HCT116 (cell line): ENCODE results near the gene MKNK1. TPM values are rescaled to one million over a fixed set of nuclear protein-coding genes. Genes with fewer than 3 reads are reported as not detected.

Experiments
- ATAC-seq: fragments of 200-7000 bp; cut with Tn5 transposase; 2 replicates; pipeline ENCODE4 v1.9.1; 2020; ENCODE audit warnings: mild to moderate bottlenecking, moderate library complexity
- Bru-seq: library from RNA; stranded (reverse); fragments of 400-500 nt; gene quantifications from one replicate; lab custom pipeline; 2021; lab: Mats Ljungman, UMichigan
- BruChase-seq, 2 experiments: library from RNA; stranded (reverse); fragments of 400-500 nt; gene quantifications; one replicate each; lab custom pipeline; 2021; lab: Mats Ljungman, UMichigan
- BruUV-seq: library from RNA; stranded (reverse); fragments of 400-500 nt; replicated peaks from 2 replicates; lab custom pipeline; 2021; lab: Mats Ljungman, UMichigan
- CTCF ChIA-PET: fragments of 300-600 bp; sonication (Branson Sonifier 250); formaldehyde crosslinking; loops from one replicate; lab custom pipeline; 2021; ENCODE audit warnings: antibody characterized with exemption; lab: Charles Lee
- POLR2A ChIA-PET: fragments of 300-600, 350-600 bp; sonication (Branson Sonifier 250); formaldehyde crosslinking; loops from one replicate; lab custom pipeline; 2021; ENCODE audit warnings: antibody characterized with exemption; lab: Charles Lee
- RAD21 ChIA-PET, 2 experiments: fragments of 300-600 bp; sonication (Branson Sonifier 250); formaldehyde crosslinking; loops; one replicate each; lab custom pipeline; 2023; ENCODE audit warnings: low total read pairs in 2 of 2; ENCODE audit not compliant: uncharacterized antibody in 2 of 2, unreplicated experiment in 2 of 2, low non-redundant PET in 1 of 2; lab: Charles Lee
- DNase-seq: peaks from one replicate; pipeline ENCODE4 v3.0.0-alpha.2; 2010; ENCODE audit warnings: low read depth, low spot score
- H2AFZ ChIP-seq: fragments of 200-600 bp; shearing (Covaris generic), sonication (generic); 2 replicates; pipeline ENCODE4 v1.6.1; 2017; ENCODE audit warnings: low read depth, mixed run types, mixed read lengths, antibody characterized with exemption, low read length; ENCODE audit not compliant: poor library complexity, severe bottlenecking
- H3K27ac ChIP-seq: 2 replicates; pipeline ENCODE4 v1.5.1; 2012; ENCODE audit warnings: low read depth, low read length
- H3K27me3 ChIP-seq: fragments of 200-600 bp; sonication (generic); 2 replicates; pipeline ENCODE4 v1.6.1; 2016; ENCODE audit warnings: mixed run types, low read length, mixed read lengths; ENCODE audit not compliant: insufficient read depth
- H3K36me3 ChIP-seq, 2 experiments: fragments of 200-500 bp in 1 of 2; fragments of 200-600 bp in 1 of 2; sonication (Bioruptor generic) in 1 of 2; sonication (generic) in 1 of 2; 2 replicates each; pipeline versions ENCODE4 v1.5.1 to v1.6.1; 2014 to 2016; ENCODE audit warnings: low read length in 2 of 2, inconsistent platforms in 1 of 2, mixed read lengths in 1 of 2, mixed run types in 1 of 2; ENCODE audit not compliant: insufficient read depth in 2 of 2, control insufficient read depth in 1 of 2
- H3K4me1 ChIP-seq, 2 experiments: fragments of 200-600 bp in 1 of 2; sonication (generic) in 1 of 2; 2 replicates each; pipeline versions ENCODE4 v1.5.1 to v1.6.1; 2012 to 2017; ENCODE audit warnings: low read length in 2 of 2, inconsistent platforms in 1 of 2, mild to moderate bottlenecking in 1 of 2, mixed read lengths in 1 of 2, mixed run types in 1 of 2, moderate library complexity in 1 of 2; ENCODE audit not compliant: insufficient read depth in 2 of 2, control insufficient read depth in 1 of 2
- H3K4me2 ChIP-seq: fragments of 200-600 bp; sonication (generic); 2 replicates; pipeline ENCODE4 v1.6.1; 2017; ENCODE audit warnings: mixed run types, low read length, mixed read lengths
- H3K4me3 ChIP-seq, 2 experiments: fragments of 200-600 bp in 1 of 2; sonication (generic) in 1 of 2; replicated peaks in 1 of 2; 2 replicates each; pipeline ENCODE4 v1.5.1; 2011 to 2016; ENCODE audit warnings: low read length in 2 of 2, control low read depth in 1 of 2, low read depth in 1 of 2, mild to moderate bottlenecking in 1 of 2, mixed read lengths in 1 of 2, mixed run types in 1 of 2
- H3K79me2 ChIP-seq: fragments of 200-600 bp; sonication (generic); 2 replicates; pipeline ENCODE4 v1.6.1; 2017; ENCODE audit warnings: mild to moderate bottlenecking, mixed run types, low read length, moderate library complexity, mixed read lengths; ENCODE audit not compliant: insufficient read depth
- H3K9ac ChIP-seq: fragments of 200-600 bp; sonication (generic); 2 replicates; pipeline ENCODE4 v1.6.1; 2016; ENCODE audit warnings: low read length, mixed read lengths
- H3K9me2 ChIP-seq: fragments of 200-600 bp; sonication (generic), shearing (Covaris generic); 2 replicates; pipeline ENCODE4 v1.6.1; 2017; ENCODE audit warnings: mixed run types, mild to moderate bottlenecking, moderate library complexity; ENCODE audit not compliant: insufficient read depth
- H3K9me3 ChIP-seq, 2 experiments: fragments of 200-500 bp in 1 of 2; fragments of 200-600 bp in 1 of 2; sonication (Bioruptor generic) in 1 of 2; sonication (generic) in 1 of 2; 2 replicates each; pipeline ENCODE4 v1.6.1; 2014 to 2017; ENCODE audit warnings: low read length in 2 of 2, mixed read lengths in 2 of 2, inconsistent platforms in 1 of 2, low read depth in 1 of 2, mild to moderate bottlenecking in 1 of 2, mixed run types in 1 of 2, moderate library complexity in 1 of 2; ENCODE audit not compliant: control insufficient read depth in 1 of 2, insufficient read depth in 1 of 2
- H4K20me1 ChIP-seq: fragments of 200-600 bp; sonication (generic), shearing (Covaris generic); 2 replicates; pipeline ENCODE4 v1.6.1; 2017; ENCODE audit warnings: mixed run types, mild to moderate bottlenecking, moderate library complexity; ENCODE audit not compliant: insufficient read depth
- ATF3 ChIP-seq: IDR thresholded peaks from 2 replicates; pipeline ENCODE4 v1.6.1; 2012
- CBX3 ChIP-seq: IDR thresholded peaks from 2 replicates; pipeline ENCODE4 v1.6.1; 2012; ENCODE audit warnings: low read depth
- EGR1 ChIP-seq: IDR thresholded peaks from 2 replicates; pipeline ENCODE4 v1.6.1; 2012; ENCODE audit warnings: low read depth
- ELF1 ChIP-seq: IDR thresholded peaks from 2 replicates; pipeline ENCODE4 v1.6.1; 2012; ENCODE audit warnings: low read depth, borderline replicate concordance
- POLR2A ChIP-seq: IDR thresholded peaks from 2 replicates; pipeline ENCODE4 v1.7.0; 2011; ENCODE audit warnings: borderline replicate concordance; ENCODE audit not compliant: insufficient read depth, insufficient read length; ENCODE audit errors: extremely low read depth
- POLR2AphosphoS5 ChIP-seq: IDR thresholded peaks from 2 replicates; pipeline ENCODE4 v1.6.1; 2011; ENCODE audit warnings: mild to moderate bottlenecking, low read depth, low read length, moderate library complexity
- SIN3A ChIP-seq: IDR thresholded peaks from 2 replicates; pipeline ENCODE4 v1.6.1; 2012; ENCODE audit warnings: low read depth
- SP1 ChIP-seq: IDR thresholded peaks from 2 replicates; pipeline ENCODE4 v1.6.1; 2012; ENCODE audit warnings: low read depth
- YY1 ChIP-seq: IDR thresholded peaks from 2 replicates; pipeline ENCODE4 v1.6.1; 2011; ENCODE audit warnings: low read length, low read depth, moderate library complexity, mild to moderate bottlenecking; ENCODE audit not compliant: insufficient replicate concordance; ENCODE audit errors: extremely low read depth
- ZFX ChIP-seq: fragments of 450-650 bp; IDR thresholded peaks from 2 replicates; pipeline ENCODE4 v1.6.1; 2017
- ZNF274 ChIP-seq: fragments of 200-500 bp; sonication (Bioruptor generic); IDR thresholded peaks from 2 replicates; pipeline ENCODE4 v1.6.1; 2014; ENCODE audit warnings: mild to moderate bottlenecking, low read depth, low read length, inconsistent platforms
- intact Hi-C: fragments of 100-400 bp; cut with micrococcal nuclease; formaldehyde crosslinking; loops from 2 replicates; pipeline ENCODE4 v1.10.0; 2022
- long read RNA-seq: library from polyadenylated mRNA; unstranded; transcript quantifications from one replicate; pipeline ENCODE4 v2.0.0, GENCODE V29; 2021; ENCODE audit not compliant: unreplicated experiment
- polyA plus RNA-seq: library from polyadenylated mRNA; unstranded; fragments of >200 nt; gene quantifications from 2 replicates; pipeline ENCODE4 v1.2.1, GENCODE V29; 2012; ENCODE audit warnings: missing spikeins
- total RNA-seq: library from RNA; stranded (reverse); gene quantifications from one replicate; pipeline ENCODE4 v1.2.1, GENCODE V29; 2021; ENCODE audit not compliant: unreplicated experiment

The MKNK1 gene
- 30.9 TPM for total RNA-seq
- 27.0 and 27.9 TPM in 2 replicates for polyA plus RNA-seq
- Bru-seq, nascent RNA: percentile 67 among the genes with signal in this experiment
- BruChase-seq, experiment 1, labeled RNA remaining after a 6-hour chase: percentile 75 among the genes with signal in this experiment
- percentile 72 among the genes with signal in this experiment for BruChase-seq, experiment 2, labeled RNA remaining after a 2-hour chase
- long read RNA-seq, partial matches to known transcripts: 9 of 30 reads
- long read RNA-seq, other reads (novel, unspliced or antisense): 20 of 30 reads

- BruUV-seq: TSS peak; percentile 59
- TF ChIP-seq POLR2A (peak; percentile 81), CBX3 (no peak), ELF1 (peak; percentile 89; the same call in 1 of the 2 replicates), ATF3 (no peak), SP1 (peak; percentile 54), POLR2AphosphoS5 (peak; percentile 98), ZNF274 (no peak), ZFX (no peak), SIN3A (peak; percentile 76; the same call in 1 of the 2 replicates), EGR1 (peak; percentile 94), YY1 (peak; percentile 6)
- DNase-seq (peak; percentile 91), ATAC-seq (peak; percentile 95)
- POLR2A ChIA-PET: interaction anchor here (0.7 to 1.9 kb wide), 4 partner anchors 11 to 24 kb away, joined by 3 to 14 read pairs (median 7); partner anchors contain the start of gene MOB3C
- CTCF ChIA-PET: interaction anchor here (0.6 to 1.4 kb wide), 8 partner anchors 13 to 575 kb away, joined by 3 to 5 read pairs (median 4); partner anchors contain the start of genes DMBX1 and MOB3C
- intact Hi-C loops: no loop called here
- RAD21 ChIA-PET: interaction anchor here in 1 of 2 experiments (0.8 to 0.9 kb wide), 2 partner anchors 15 to 121 kb away, joined by 3 to 4 read pairs; no protein-coding TSS in a partner anchor
- Histone ChIP-seq H3K9me3 (no peaks in the 10 kb centered on the region), H2AFZ (no peak within 1 kb of the TSS), H3K4me2 (peak within 1 kb of the TSS; percentile 79), H3K9ac (peak within 1 kb of the TSS; percentile 74), H4K20me1 (no peaks in the 10 kb centered on the region), H3K4me3 (peak within 1 kb of the TSS; percentile 75 to 94), H3K4me1 (peaks cover 0 to 15% of the 10 kb centered on the region in 2 experiments; a peak in 3 of 4 replicates), H3K36me3 (0 out of 4 replicates have a peak, but pooled peaks cover 0 to 6% of the 10 kb centered on the region in 2 experiments), H3K79me2 (peaks cover 7% of the 10 kb centered on the region; the same call in 1 of the 2 replicates), H3K27ac (peak within 1 kb of the TSS; percentile 65), H3K9me2 (no peaks in the 10 kb centered on the region), H3K27me3 (no peaks in the 10 kb centered on the region)
Measured at GRCh38 chr1:46603858-46604549, at the start of gene MKNK1. MKNK1 (minus strand) TSS chr1:46604268; CDS start chr1:46583327, 20,941 bp downstream.
